IMR-90 (cell line): Measurements from ENCODE around the gene TIA1. TPM values are rescaled to one million over a fixed set of nuclear protein-coding genes. Genes with fewer than 3 reads are reported as not detected.

Experiments
- ATAC-seq: fragments of 200-7000 bp; cut with Tn5 transposase; 2 replicates; pipeline ENCODE4 v1.9.1; 2020; ENCODE audit warnings: low read depth, mild to moderate bottlenecking, moderate library complexity
- BruUV-seq: library from RNA; stranded (reverse); fragments of 400-500 nt; replicated peaks from 2 replicates; lab custom pipeline; 2021; lab: Mats Ljungman, UMichigan
- CTCF ChIA-PET: fragments of 300-600 bp; formaldehyde crosslinking; extraction: SDS; loops from one replicate; lab custom pipeline; 2021; ENCODE audit warnings: antibody characterized with exemption; lab: Yijun Ruan, JAX
- POLR2A ChIA-PET: fragments of 300-600 bp; sonication (Branson Sonifier 250); formaldehyde crosslinking; loops from one replicate; lab custom pipeline; 2022; ENCODE audit warnings: antibody characterized with exemption; ENCODE audit not compliant: unreplicated experiment; lab: Charles Lee
- DNase-seq: peaks from one replicate; pipeline ENCODE4 v3.0.0; 2013
- H2AFZ ChIP-seq: replicated peaks from 2 replicates; pipeline ENCODE3; 2013; ENCODE audit warnings: low read length, mild to moderate bottlenecking; ENCODE audit not compliant: poor library complexity
- H2AK5ac ChIP-seq: 2 replicates; pipeline ENCODE4 v1.6.1; 2013; ENCODE audit warnings: low read depth, low read length, inconsistent platforms
- H2AK9ac ChIP-seq: replicated peaks from 2 replicates; pipeline ENCODE3; 2013; ENCODE audit warnings: mild to moderate bottlenecking, low read depth, low read length, moderate library complexity; ENCODE audit not compliant: poor library complexity
- H2BK120ac ChIP-seq: 2 replicates; pipeline ENCODE4 v1.6.1; 2013; ENCODE audit warnings: low read depth, low read length, inconsistent platforms
- H2BK15ac ChIP-seq: 3 replicates; pipeline ENCODE4 v1.6.1; 2013; ENCODE audit warnings: low read depth, low read length, inconsistent platforms
- H2BK20ac ChIP-seq: 2 replicates; pipeline ENCODE4 v1.6.1; 2013; ENCODE audit warnings: low read depth, mild to moderate bottlenecking, inconsistent platforms, low read length, moderate library complexity
- H2BK5ac ChIP-seq: 2 replicates; pipeline ENCODE4 v1.6.1; 2013; ENCODE audit warnings: mild to moderate bottlenecking, low read depth, low read length, inconsistent platforms; ENCODE audit not compliant: poor library complexity, severe bottlenecking
- H3K14ac ChIP-seq: replicated peaks from 2 replicates; pipeline ENCODE4 v1.6.1; 2013; ENCODE audit warnings: low read depth, low read length, inconsistent platforms
- H3K18ac ChIP-seq: 2 replicates; pipeline ENCODE4 v1.6.1; 2013; ENCODE audit warnings: low read depth, low read length, control low read depth
- H3K23ac ChIP-seq: 2 replicates; pipeline ENCODE4 v1.6.1; 2013; ENCODE audit warnings: low read depth, low read length, inconsistent platforms
- H3K27ac ChIP-seq: 2 replicates; pipeline ENCODE4 v1.5.1; 2013; ENCODE audit warnings: mild to moderate bottlenecking, control low read depth, low read length; ENCODE audit not compliant: insufficient read depth
- H3K27me3 ChIP-seq: 2 replicates; pipeline ENCODE4 v1.6.1; 2013; ENCODE audit warnings: low read length; ENCODE audit not compliant: control insufficient read depth, insufficient read depth
- H3K36me3 ChIP-seq: 2 replicates; pipeline ENCODE4 v1.6.1; 2013; ENCODE audit warnings: low read length, mixed read lengths; ENCODE audit not compliant: control insufficient read depth, insufficient read depth
- H3K4ac ChIP-seq: 2 replicates; pipeline ENCODE4 v1.6.1; 2013; ENCODE audit warnings: low read depth, low read length, inconsistent platforms
- H3K4me1 ChIP-seq: 2 replicates; pipeline ENCODE4 v1.6.1; 2013; ENCODE audit warnings: low read length, mixed read lengths; ENCODE audit not compliant: control insufficient read depth, insufficient read depth
- H3K4me2 ChIP-seq: 2 replicates; pipeline ENCODE4 v1.6.1; 2013; ENCODE audit warnings: low read depth, mild to moderate bottlenecking, control low read depth, low read length, moderate library complexity
- H3K4me3 ChIP-seq: 2 replicates; pipeline ENCODE4 v1.5.1; 2013; ENCODE audit warnings: low read depth, mild to moderate bottlenecking, control low read depth, low read length, moderate library complexity; ENCODE audit not compliant: insufficient read depth
- H3K56ac ChIP-seq: 2 replicates; pipeline ENCODE4 v1.6.1; 2013; ENCODE audit warnings: low read length, inconsistent platforms; ENCODE audit not compliant: insufficient read depth; ENCODE audit errors: extremely low read depth
- H3K79me1 ChIP-seq, 2 experiments: 2 replicates each; pipeline ENCODE4 v1.6.1; 2013; ENCODE audit warnings: low read length in 2 of 2, inconsistent platforms in 1 of 2, low read depth in 1 of 2
- H3K9ac ChIP-seq: 2 replicates; pipeline ENCODE4 v1.6.1; 2013; ENCODE audit warnings: low read depth, low read length, control low read depth
- H3K9me1 ChIP-seq: 2 replicates; pipeline ENCODE4 v1.6.1; 2013; ENCODE audit warnings: low read length, inconsistent platforms; ENCODE audit not compliant: insufficient read depth
- H3K9me3 ChIP-seq: 2 replicates; pipeline ENCODE4 v1.6.1; 2013; ENCODE audit warnings: low read length; ENCODE audit not compliant: control insufficient read depth, insufficient read depth
- H4K20me1 ChIP-seq: 2 replicates; pipeline ENCODE4 v1.6.1; 2013; ENCODE audit warnings: low read length, inconsistent platforms; ENCODE audit not compliant: insufficient read depth
- H4K5ac ChIP-seq: 2 replicates; pipeline ENCODE4 v1.6.1; 2013; ENCODE audit warnings: mild to moderate bottlenecking, low read depth, low read length, control low read depth
- H4K8ac ChIP-seq, 2 experiments: 2 replicates each; pipeline ENCODE4 v1.6.1; 2013; ENCODE audit warnings: low read depth in 2 of 2, low read length in 2 of 2, control low read depth in 1 of 2, inconsistent platforms in 1 of 2
- H4K91ac ChIP-seq: 2 replicates; pipeline ENCODE4 v1.6.1; 2013; ENCODE audit warnings: low read depth, low read length, inconsistent platforms; ENCODE audit not compliant: insufficient read depth
- BHLHE40 ChIP-seq: fragments of 150-350 bp; IDR thresholded peaks from 2 replicates; pipeline ENCODE4 v1.6.1; 2016; ENCODE audit warnings: mild to moderate bottlenecking, low read depth, low read length
- CEBPB ChIP-seq: IDR thresholded peaks from 2 replicates; pipeline ENCODE4 v1.6.1; 2012; ENCODE audit warnings: low read depth, low read length, improper control_type of control experiment
- CHD1 ChIP-seq: IDR thresholded peaks from 2 replicates; pipeline ENCODE4 v1.6.1; 2012; ENCODE audit warnings: low read depth, low read length, improper control_type of control experiment
- CTCF ChIP-seq: conservative IDR thresholded peaks from 2 replicates; pipeline ENCODE4 v1.5.1; 2012; ENCODE audit warnings: mild to moderate bottlenecking, low read depth, low read length, improper control_type of control experiment
- ELK1 ChIP-seq: fragments of 150-350 bp; IDR thresholded peaks from 2 replicates; pipeline ENCODE4 v1.6.1; 2016; ENCODE audit warnings: low read depth, mild to moderate bottlenecking, low read length, moderate library complexity, borderline replicate concordance
- FOS ChIP-seq: fragments of 150-350 bp; IDR thresholded peaks from 2 replicates; pipeline ENCODE4 v1.6.1; 2016; ENCODE audit warnings: low read depth, low read length
- MAZ ChIP-seq: IDR thresholded peaks from 2 replicates; pipeline ENCODE4 v1.6.1; 2012; ENCODE audit warnings: low read depth, mild to moderate bottlenecking, low read length, improper control_type of control experiment, moderate library complexity, borderline replicate concordance
- MXI1 ChIP-seq: IDR thresholded peaks from 2 replicates; pipeline ENCODE4 v1.6.1; 2012; ENCODE audit warnings: low read depth, mild to moderate bottlenecking, low read length, moderate library complexity, borderline replicate concordance
- NFE2L2 ChIP-seq: fragments of 150-350 bp; IDR thresholded peaks from 2 replicates; pipeline ENCODE4 v1.6.1; 2016; ENCODE audit warnings: low read depth, mild to moderate bottlenecking, low read length
- POLR2A ChIP-seq: IDR thresholded peaks from 2 replicates; pipeline ENCODE4 v1.6.1; 2012; ENCODE audit warnings: mild to moderate bottlenecking, low read depth, low read length
- RAD21 ChIP-seq: IDR thresholded peaks from 2 replicates; pipeline ENCODE4 v1.6.1; 2012; ENCODE audit warnings: low read length, improper control_type of control experiment
- RCOR1 ChIP-seq: IDR thresholded peaks from 2 replicates; pipeline ENCODE4 v1.6.1; 2012; ENCODE audit warnings: mild to moderate bottlenecking, low read length, improper control_type of control experiment; ENCODE audit not compliant: insufficient replicate concordance
- RFX5 ChIP-seq: IDR thresholded peaks from 2 replicates; pipeline ENCODE4 v1.8.0; 2012; ENCODE audit warnings: low read depth, mild to moderate bottlenecking, low read length, moderate library complexity
- SMC3 ChIP-seq: fragments of 150-350 bp; IDR thresholded peaks from 2 replicates; pipeline ENCODE4 v1.6.1; 2016; ENCODE audit warnings: low read depth, mild to moderate bottlenecking, antibody characterized with exemption, low read length, moderate library complexity
- USF2 ChIP-seq: fragments of 150-350 bp; IDR thresholded peaks from 2 replicates; pipeline ENCODE4 v1.6.1; 2017; ENCODE audit warnings: mild to moderate bottlenecking, antibody characterized with exemption, low read length, low read depth
- WGBS, 2 experiments: methylation state at CpG; one replicate each; pipeline versions ENCODE4 v1.1.5 to v1.1.7; 2013; ENCODE audit warnings: missing lambda C conversion rate in 2 of 2; ENCODE audit not compliant: insufficient read length in 1 of 2; ENCODE audit errors: extremely low coverage in 2 of 2; 5-methylcytosine and 5-hydroxymethylcytosine counted together
- dilution Hi-C: fragments of 300-500 bp; cut with HindIII; formaldehyde crosslinking; loops from one replicate; pipeline ENCODE4 v1.14.3; 2018; ENCODE audit warnings: low sequenced_read_pairs; ENCODE audit not compliant: unreplicated experiment
- in situ Hi-C: fragments of 300-500 bp; cut with MboI; formaldehyde crosslinking; loops from 3 replicates; pipeline ENCODE4 v1.14.3; 2019; ENCODE audit warnings: low sequenced_read_pairs, inconsistent platforms, mixed read lengths
- intact Hi-C: fragments of 100-400 bp; cut with micrococcal nuclease; formaldehyde crosslinking; loops from 2 replicates; pipeline ENCODE4 v1.10.0; 2022
- polyA plus RNA-seq, 3 experiments: library from polyadenylated mRNA; depleted of rRNA; stranded (reverse); fragments of >200 nt; gene quantifications; 2 replicates each; pipeline ENCODE4 v1.2.3, GENCODE V29; 2012; ENCODE audit warnings: low replicate concordance in 1 of 3
- total RNA-seq: library from RNA; depleted of rRNA; stranded (reverse); fragments of >200 nt; gene quantifications from 2 replicates; pipeline ENCODE4 v1.2.3, GENCODE V29; 2012

Gene TIA1
- total and polyA plus RNA-seq, 2 of the 4 experiments (the other 2 are of a cell fraction) = 72.7 to 103 TPM

GRCh38 chr2:70243806-70244584, 4.4 kb downstream of the TIA1 start:
- Histone ChIP-seq H3K9me3 (no peaks in the 10 kb centered on the region), H3K79me1 (peaks cover 3 to 29% of the 10 kb centered on the region in 2 experiments; a peak in 2 of 4 replicates), H2BK5ac (no peak overlapping the region), H3K4ac (no peak overlapping the region), H3K36me3 (peaks cover 2% of the 10 kb centered on the region; the same call in 1 of the 2 replicates), H4K5ac (no peak overlapping the region), H4K91ac (no peak overlapping the region), H3K27me3 (no peaks in the 10 kb centered on the region), H4K8ac (no peak overlapping the region), H3K56ac (no peak overlapping the region), H3K4me1 (peaks cover 6% of the 10 kb centered on the region), H2AK5ac (no peak overlapping the region; the same call in 1 of the 2 replicates), H2BK15ac (no peak overlapping the region), H3K23ac (peak overlapping the region; percentile 70), H3K14ac (no peak overlapping the region), H4K20me1 (peaks cover 70% of the 10 kb centered on the region), H2BK120ac (no peak overlapping the region), H3K18ac (no peak overlapping the region), H3K27ac (no peak overlapping the region), H2BK20ac (no peak overlapping the region), H3K9ac (no peak overlapping the region), H3K9me1 (peaks cover 6% of the 10 kb centered on the region; the same call in 1 of the 2 replicates), H3K4me3 (no peak overlapping the region), H2AK9ac (no peak overlapping the region), H2AFZ (no peak overlapping the region), H3K4me2 (peak overlapping the region; percentile 45)
- CTCF ChIA-PET = no interaction called here
- POLR2A ChIA-PET = no interaction called here
- dilution Hi-C loops (no loop called here), in situ Hi-C loops (loop anchor here (25.0 kb wide), 1 partner anchor 332 kb away; the partner anchor contains the start of gene MXD1), intact Hi-C loops (no loop called here)
- BruUV-seq = no TSS peak
- ATAC-seq (no peak), DNase-seq (peak; percentile 0)
- 72% methylated on average over 2 of the region's 5 CpGs; no CpG with 5 or more reads in 1 of the 2 experiments for WGBS, 2 experiments
- TF ChIP-seq POLR2A (no peak), CHD1 (no peak), SMC3 (no peak), RCOR1 (no peak), NFE2L2 (no peak), USF2 (no peak), BHLHE40 (no peak), ELK1 (no peak), CEBPB (no peak), MAZ (no peak), MXI1 (no peak), CTCF (no peak), FOS (no peak), RFX5 (no peak), RAD21 (no peak)
